HG02588 (cell line): ENCODE measurements around the gene TMEM53.

Experiments
- ATAC-seq: cut with Tn5 transposase; IDR thresholded peaks from one replicate; pipeline ENCODE4 v1.9.1; 2021; ENCODE audit warnings: mild to moderate bottlenecking, moderate library complexity; ENCODE audit not compliant: unreplicated experiment

The TMEM53 gene

DNA sequence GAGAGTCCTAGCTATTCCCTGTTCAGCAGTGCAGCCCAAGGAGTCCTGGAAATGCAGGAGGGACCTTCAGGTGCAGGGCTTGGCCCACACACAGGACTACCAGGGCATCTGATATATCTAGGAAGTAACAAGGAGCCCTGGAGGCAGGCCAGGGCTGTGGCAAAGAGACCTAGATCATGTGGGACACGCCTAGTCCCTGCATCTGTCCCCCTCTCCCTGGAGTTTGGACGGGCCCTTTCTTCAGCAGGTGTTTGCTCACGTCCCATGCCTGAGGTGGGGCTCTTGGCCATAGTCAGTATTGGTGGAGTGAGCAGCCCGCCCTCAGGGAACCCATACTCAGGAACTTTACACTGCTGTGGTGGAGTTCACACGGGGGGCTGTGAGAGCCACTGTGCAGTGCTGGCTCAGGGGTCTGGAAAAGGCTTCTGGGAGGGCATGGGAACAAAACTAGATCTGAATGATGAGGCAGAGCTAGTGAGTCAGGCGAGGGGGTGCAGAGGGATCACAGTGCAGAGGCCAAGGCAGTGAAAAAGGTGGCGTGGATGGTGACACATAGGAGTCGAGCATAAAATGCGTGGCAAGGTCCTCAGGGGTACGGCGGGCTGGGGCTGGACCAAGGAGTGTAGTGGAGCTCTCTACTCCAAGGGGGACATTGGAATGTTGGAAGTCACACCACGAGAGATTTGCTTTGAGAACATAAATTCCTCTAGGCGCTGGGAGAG lies 25.6 kb downstream of the TMEM53 start:
- no peak for ATAC-seq

DNA sequence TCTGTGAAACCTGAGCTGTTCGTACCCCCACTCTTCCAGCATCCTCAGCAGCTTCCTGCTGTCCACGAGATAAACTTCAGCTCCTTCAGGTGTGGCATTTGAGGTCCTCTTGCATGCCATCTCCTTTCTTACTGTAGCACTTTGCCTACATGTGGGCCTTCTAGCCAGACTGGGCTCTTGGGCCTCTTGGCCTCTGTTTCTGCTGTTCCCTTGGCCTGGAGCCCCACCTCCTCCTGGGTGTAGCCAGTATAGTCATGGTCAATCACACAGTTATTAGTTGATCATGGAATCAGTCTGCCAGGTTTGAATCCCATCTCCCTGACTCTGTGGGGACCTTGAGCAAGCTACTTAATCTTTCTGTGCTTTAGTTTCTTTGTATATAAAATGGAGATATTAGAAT lies 26.4 kb downstream of the TMEM53 start:
- ATAC-seq = no peak

DNA sequence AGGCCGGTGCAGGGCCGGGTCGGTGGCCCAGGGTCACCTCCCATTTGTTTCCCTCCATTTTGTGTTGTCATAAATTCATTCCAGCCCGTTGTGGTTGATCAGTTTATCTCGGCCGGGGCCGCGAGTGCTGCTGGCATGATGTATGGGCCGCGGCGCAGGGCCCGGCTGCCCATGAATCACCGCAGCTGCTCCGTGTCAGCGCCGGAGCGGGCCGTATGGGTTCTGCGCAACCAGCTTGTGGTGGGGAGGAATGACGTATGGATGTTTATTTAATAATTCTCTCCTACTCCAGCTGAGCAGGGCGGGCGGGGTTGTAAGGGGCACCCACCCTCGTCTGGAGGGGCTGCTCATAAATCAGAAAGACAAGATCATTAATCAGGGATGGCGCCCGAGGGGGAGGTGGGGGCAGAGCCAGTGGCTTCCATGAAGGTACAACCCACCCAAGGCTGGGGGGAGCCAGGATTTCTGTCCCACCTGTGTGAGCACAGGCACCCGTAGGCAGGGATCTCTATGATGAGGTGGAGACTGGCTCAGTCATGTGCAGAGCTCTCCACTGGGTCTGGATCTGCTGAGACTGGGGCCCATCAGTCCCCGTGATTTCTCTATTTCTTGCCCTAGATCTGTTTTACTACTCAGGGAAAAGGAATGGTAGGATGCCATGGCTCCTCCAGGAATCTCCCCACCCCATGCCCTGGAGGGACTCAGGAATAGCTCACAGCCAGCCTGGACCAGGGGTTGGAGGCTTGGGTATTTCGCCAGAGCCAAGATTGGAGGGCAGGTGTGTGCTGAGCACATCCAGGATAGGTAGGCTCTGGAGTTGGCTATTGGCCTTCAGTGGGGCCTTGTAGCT lies 27.8 kb downstream of the TMEM53 start:
- ATAC-seq = no peak

DNA sequence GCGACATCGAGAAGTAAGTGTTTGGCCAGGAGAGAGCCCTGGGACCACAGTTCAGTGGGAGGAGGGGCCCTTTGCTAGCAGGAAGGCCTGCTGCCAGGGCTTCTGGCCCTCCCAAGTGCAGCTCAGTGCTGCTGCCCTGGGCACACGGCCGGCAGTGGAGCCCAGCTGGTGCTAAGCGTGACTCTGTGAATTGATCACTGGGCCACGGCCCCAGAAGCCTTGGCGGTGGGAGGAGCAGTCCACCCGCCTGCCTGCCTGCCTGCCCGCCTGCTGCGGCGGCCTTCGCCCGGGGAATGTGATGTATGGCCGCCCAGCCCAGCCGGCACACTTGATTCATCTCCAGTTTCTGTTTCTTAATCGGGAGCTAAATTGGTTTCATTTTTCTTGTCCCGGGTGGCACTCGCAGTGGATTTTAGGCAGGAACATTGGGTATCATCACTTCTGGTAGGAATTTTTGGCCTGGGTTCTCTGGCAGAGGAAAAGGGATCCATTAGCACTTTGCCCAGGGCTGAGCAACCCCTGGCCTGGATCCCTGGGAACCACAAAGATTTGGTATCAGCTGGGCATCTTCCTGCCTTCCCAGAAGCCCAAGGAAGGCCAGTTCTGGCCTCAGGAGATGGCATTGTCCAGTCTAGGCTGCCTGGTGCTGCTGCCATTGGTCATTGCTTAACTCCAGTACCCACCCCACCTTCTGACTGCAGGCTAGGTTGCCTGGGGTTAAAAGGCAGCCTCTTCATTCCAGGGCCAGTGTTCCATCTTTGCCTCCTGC lies 28.6 kb downstream of the TMEM53 start:
- no peak for ATAC-seq

DNA sequence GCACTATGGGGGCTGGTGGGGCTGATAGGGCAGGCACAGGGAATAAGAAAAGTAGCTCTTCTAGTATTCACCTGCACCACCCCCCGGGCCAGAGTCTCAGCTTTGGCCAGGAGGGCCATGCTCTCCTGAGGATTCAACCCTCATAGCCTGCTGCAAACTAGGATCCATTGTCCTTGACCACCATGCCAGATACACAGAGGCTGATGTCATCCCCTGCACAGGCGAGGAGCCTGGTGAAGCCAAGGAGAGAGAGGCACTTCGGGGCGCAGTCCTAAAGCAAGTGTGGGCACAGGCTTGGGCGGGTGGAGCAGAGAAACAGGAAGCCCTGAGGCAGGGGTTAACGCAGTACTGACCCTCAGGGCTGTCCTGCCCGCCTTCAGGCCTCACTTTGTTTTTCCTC lies 29.5 kb downstream of the TMEM53 start:
- ATAC-seq = no peak

DNA sequence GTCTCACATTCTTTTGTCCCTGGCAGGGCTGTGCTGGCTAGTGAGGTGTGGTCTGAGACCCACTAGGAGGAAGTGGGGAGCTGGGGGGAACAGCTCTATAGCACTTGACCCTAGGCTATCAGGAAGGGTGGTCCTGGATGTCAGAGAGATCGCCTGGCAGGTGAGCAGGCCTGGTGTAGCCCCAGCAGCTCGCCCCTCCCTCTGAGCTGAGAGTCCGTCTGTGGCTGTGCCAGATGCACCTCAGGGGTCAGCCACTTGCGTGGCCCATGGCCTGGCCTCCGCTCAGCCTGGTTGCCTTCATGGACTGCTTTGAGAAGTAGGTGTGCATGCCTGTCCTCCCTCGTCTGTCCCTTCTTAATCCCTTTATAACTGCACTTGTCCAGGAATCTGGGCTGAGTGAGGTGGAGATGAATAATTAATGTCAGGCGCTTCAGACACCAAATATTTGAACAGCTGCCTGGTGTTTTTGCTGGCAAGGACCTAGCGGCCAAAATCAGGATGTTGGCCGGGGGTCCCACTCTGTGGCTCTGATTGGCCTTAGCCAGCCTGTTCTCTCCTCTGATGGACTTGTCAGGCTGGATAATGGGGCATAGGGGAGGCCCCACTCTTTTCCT lies 30.5 kb downstream of the TMEM53 start:
- ATAC-seq = no peak

DNA sequence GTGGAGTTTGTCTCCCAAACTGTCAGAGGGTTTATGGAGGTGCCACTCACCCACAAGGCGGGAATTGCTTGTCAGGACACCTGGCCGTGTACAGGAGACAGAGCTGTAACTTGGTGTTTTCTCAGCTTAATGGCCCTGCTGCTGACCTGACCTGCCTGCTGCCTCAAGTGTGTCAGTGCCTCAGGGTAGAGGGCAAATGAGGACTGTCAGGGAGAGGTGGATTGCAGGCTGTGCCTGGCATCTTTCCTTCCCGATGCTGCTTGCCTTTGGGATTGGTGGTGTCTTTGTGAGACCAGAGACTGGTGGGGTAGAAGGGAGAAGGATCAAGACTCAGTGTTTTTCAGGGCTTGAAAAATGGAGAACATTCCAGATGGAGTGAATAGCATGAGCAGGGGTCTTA lies 31.4 kb downstream of the TMEM53 start:
- ATAC-seq = no peak

DNA sequence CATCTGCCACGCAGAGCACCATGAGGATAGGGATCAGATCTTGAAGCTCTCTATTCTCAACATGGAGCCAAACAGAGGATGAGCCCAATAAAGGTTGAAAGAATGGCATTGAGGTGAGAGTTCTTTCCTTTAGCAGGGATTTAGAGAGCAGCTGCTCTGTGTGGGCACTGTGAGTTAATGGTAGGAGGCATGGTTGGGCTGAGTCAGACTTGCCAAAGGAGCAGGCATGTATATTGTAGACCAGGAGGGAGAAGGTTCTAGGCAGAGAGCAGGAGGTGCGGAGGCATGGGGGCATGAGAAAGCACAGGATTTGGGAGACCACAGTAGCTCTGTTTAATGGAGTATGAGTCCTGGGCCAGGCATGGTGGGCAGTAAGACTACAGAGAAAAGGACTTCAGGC lies 32.0 kb downstream of the TMEM53 start:
- no peak for ATAC-seq

DNA sequence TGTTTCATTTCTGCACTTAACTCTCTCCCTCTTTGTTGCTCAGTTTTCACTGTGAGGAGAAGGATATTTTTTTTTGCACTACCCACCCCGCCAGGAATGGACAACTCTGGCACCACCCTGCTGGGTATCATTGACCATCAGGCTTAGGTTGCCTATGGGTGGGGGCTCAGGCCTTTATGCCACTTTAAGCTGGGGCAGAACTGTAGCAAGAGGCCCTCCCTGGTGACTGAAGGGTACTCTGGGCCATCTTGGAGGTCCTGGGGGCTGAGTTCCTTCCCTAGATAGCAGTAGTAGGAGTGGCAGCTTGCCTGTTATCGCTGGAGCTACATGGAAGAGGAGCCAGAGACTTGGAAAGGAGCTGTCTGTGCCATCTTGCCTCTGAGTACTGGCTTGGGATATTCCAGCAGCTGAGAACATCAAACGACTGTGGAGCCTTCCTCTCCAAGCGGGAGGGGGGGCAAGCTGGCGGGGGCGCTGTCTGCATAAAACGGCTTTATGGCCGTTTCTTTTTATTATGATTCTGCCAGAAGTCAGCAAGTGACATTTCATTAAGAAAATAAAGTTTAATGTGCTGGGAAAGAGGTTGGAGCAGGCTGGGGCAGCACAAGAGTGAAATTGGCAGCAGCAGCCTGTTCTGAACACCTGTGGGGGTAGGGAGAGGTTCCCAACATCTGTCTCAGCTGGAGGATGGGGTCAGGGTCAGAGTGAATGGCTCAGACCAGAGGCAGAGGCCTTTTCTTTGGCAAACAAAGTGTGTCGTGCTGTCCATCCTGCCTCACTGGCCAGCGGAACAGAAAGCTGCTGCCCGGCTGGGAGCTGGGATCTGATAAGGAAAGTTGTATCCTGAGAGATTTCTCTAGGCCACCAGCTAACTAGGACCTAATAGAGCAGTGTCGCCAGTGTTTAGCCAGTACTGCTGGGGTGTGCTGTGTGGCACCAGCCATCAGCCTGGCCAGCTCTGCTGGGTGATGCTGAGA lies 32.9 kb downstream of the TMEM53 start:
- no peak for ATAC-seq

DNA sequence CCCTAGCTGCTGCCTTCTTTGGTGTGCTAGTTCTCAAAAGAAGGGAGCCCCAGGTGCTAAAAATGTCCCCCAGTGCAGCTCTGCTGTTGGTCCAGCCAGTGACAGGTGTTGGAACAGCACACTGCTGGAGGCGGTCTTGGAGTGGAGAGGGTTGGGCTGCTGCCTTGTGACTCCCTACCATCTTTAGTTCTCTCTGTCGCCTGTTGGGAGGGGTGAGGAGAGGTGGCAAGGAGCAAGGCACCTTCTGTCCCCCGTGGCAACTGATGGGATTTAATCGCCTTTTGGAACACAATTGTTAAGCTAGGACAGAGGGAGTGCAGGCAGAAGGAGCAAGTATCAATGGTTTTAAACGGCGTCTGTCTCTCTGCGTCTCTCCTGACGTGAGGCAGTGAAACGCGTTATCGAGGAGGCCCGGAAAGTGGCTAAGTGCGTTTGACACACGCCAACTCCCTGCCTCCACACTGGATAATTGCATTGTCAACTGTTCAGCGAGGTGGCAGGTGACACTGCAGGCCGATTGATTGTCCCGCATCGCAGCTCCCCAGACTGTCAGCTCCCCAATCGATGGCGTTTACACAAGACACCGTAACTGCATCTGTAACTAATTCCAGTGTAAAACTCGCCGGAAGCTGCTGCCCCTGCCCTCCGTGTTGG lies 34.0 kb downstream of the TMEM53 start:
- ATAC-seq = no peak

DNA sequence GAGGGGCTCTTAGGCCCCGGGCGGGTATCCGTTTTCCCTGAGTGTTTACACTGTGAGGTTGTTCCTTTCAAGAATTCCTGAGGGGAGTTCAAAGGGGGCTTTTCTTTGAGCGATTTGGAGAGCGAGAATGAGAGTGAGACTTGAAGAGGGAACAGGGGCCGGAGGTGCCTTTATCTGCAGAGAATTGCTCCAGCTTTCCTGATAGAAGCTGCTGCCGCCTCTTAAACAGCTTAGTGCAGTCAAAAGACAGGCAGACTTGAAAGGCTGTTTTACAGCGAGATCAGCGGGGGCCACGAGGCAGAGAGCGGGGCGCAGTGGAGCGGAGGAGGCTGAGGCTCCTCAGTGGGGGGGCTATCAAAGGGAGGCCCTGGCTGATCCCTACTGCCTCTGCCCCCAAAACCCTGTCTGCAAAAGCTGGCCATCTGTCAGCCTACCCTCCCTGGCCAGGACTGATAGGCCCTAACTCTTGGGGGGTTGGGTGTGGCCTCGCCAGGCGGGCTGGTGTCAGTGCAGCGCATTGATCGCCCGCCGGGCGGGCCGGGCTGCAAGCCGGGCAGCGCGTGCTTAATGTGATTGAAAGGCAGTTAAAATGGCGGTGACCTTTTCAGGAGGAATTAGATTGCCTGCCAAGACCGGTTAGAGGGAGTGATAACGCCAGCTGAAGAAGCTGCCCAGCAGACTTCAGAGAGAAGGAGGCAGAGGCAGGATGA lies 36.4 kb downstream of the TMEM53 start:
- no peak for ATAC-seq

DNA sequence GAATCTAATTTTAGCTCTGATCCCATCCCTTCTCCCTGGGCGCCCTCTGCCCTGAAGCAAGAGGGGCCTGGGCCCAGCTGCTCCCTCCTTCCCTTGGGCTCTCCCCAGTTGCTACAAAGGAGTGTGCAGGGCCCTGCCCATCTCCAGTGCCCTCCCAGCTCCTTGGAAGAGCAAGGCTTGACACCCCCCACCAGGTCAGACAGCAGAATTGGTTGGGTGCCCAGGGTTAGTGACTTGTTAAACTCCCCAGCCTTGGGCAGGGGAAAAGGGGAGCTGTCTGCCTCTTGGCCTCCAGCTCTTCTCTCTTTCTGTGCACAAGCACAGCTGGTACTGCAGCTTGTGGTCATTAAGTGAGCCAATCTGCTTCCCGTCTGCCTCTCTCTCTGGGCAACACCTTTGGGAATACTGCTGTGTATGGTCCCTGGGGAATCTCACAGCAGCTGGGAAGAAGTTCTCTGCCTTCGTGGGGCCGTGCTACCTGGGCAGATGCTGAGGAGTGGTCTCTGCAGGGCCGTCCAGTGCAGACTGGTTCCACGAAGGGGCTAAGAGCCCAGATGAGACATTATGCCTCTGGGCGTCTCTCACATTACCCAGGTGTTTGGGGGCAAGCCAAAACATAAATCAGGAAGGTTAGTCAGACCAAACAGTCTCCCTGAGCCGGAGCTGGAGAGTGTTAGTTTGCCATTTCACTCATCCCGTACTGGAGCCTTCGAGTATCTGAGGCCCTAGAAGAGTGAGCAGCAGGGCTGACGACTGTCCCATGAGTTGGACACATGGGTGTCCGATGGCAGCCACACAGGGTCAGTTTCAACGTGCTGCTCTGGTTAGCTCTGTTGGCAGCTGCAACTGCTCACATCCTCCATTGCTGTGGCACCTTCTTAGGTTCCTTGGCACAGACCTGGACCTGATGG lies 37.3 kb downstream of the TMEM53 start:
- no peak for ATAC-seq

DNA sequence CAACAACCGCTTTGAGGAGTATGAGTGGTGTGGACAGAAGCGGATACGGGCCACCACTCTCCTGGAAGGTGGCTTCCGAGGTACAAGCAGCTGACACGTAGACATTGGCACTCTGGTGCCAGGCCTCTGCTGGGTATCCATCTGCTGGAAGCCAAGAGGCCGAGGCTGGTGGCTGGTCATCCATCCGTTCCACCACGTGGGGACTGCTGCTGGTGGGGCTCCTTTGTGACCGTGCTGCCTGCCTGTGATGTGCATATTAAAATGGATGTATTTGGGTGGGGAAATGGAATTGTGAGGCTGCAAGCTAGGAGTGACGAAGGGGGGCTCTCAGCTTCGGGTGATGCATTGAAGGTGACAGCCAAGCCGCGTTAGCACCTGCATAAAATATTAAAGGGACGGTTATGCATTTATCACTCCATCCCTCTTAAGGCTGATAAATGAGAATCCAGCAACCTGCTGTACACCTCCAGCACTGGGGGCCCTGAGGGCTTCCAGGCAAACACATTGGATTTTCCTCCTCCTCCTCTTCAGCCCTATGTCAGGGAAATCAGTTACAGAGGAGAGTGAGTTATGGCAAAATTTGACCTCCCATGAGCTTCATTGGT lies 38.1 kb downstream of the TMEM53 start:
- ATAC-seq = no peak

DNA sequence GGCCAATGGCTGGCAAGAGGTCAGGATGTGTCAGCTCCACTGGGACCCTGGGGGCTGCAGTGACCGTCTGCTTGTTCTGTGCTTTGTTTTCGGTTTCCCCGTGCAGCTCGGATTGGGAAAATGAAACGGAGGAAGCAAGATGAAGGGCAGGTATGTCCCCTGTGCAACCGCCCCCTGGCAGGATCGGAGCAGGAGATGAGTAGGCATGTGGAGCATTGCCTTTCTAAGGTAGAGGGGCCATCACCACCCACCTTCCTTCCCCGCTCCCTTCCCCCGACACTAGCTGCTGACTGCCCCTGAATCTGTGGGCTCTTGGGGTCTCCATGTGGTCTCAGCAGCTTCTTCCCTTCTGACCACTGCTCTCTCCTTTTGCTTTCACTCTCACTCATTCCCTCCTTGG lies 38.8 kb downstream of the TMEM53 start:
- no peak for ATAC-seq

DNA sequence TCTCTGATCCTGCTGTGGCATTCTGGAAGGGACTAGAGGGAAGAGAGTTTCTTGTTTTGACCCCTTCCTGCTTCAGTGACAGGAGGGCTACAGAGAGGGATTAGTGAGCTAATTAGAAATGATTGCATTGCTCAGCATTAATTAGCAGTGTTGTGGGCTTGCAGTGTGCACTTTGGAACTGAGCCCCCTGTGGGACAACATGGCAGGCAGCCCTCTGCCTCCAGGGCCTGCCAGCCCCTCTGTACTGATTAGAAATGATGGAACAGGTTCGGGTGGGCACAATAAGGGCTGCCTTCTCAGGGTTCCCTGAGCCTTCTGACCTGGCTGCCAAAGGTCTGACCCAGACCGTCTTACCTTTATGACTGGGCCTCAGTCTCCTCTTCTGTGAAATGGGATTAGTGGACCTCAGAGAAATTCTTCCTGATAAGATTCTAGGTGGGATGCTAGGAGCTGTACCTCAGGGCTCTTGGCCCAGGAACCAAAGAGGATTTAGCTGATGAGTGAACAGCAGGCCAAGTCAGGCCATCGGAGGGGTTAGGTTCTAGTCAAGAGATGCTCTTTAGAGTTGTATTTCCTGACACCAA lies 39.6 kb downstream of the TMEM53 start:
- no peak for ATAC-seq

DNA sequence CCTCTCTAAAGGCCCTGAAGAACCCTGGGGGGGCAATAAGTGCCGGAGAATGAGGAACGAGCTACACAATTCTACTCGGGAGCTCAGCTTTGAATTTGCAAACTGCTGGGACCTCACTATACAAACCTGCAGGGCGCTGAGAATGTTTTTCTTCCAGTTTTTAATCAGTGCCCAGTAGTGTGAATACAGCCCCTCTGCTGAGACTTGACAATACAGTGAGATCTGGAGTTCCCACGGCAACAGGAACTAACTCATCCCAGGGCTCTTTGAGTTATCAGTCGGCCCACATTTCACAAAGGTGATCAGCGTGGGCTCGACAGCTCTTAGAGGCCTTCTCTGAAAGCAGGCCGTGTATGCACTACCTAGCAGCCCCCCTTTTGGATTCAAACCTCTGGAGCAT lies 41.7 kb downstream of the TMEM53 start:
- ATAC-seq = no peak
